Motor neuron (in vitro differentiated cells): ENCODE results near the gene MCAM. TPM values are rescaled to one million over a fixed set of nuclear protein-coding genes. Genes with fewer than 3 reads are reported as not detected.

Experiments used
- ATAC-seq, 8 experiments: fragments of 200-7000 bp; cut with Tn5 transposase; replicated peaks in 6 of 8; 2 replicates each; pipeline ENCODE4 v1.8.0; 2021; ENCODE audit warnings: mild to moderate bottlenecking in 8 of 8, moderate library complexity in 8 of 8
- H3K27ac ChIP-seq, 2 donors: fragments of 250-450 bp; sonication (Bioruptor Pico); 2 replicates each; pipeline ENCODE4 v1.9.0; 2021; ENCODE audit warnings: antibody characterized with exemption in 2 of 2, mild to moderate bottlenecking in 2 of 2, moderate library complexity in 1 of 2
- H3K4me1 ChIP-seq, 2 donors: fragments of 250-450 bp; sonication (Bioruptor Pico); replicated peaks in 1 of 2; 2 replicates each; pipeline ENCODE4 v1.6.1; 2021; ENCODE audit warnings: antibody characterized with exemption in 2 of 2, mild to moderate bottlenecking in 2 of 2, moderate library complexity in 1 of 2
- H3K4me3 ChIP-seq, 5 donors: fragments of 250-450 bp; sonication (Bioruptor Pico); 2 replicates each; pipeline ENCODE4 v1.9.0; 2021; ENCODE audit warnings: antibody characterized with exemption in 5 of 5, mild to moderate bottlenecking in 5 of 5, moderate library complexity in 4 of 5
- WGBS, 10 experiments: fragments of 450-650 bp; shearing (Covaris generic); methylation state at CpG; one replicate each; pipeline ENCODE4 v1.0.0; 2022; 5-methylcytosine and 5-hydroxymethylcytosine counted together
- in situ Hi-C, 9 experiments: fragments of 400-800 bp; cut with MboI; loops; one replicate each; pipeline ENCODE4 v1.15.0; 2021; ENCODE audit warnings: low sequenced_read_pairs in 9 of 9, low pct_unique_long_range_greater_than_20kb in 2 of 9; ENCODE audit not compliant: unreplicated experiment in 9 of 9
- total RNA-seq, 8 experiments: library from RNA; unstranded; fragments of 300-600 nt; gene quantifications; 2 replicates each; pipeline versions ENCODE4 v1.2.3 to v1.2.4, GENCODE V29; 2022

Gene MCAM
- total RNA-seq: 10 to 100 TPM in 4 of 8 experiments, 1 to 10 TPM in 4; 2.0 to 78.9 (median 10.4) TPM

GRCh38 chr11:119316729-119317591 lies at the start of gene MCAM:
MCAM (minus strand) TSS chr11:119317130; CDS start chr11:119317101, 29 bp downstream.
- in situ Hi-C loops: no loop called here
- Histone ChIP-seq H3K4me1 (peaks cover 50 to 55% of the 10 kb centered on the region in 2 donors), H3K4me3 (peak within 1 kb of the TSS; percentile 32 to 81 (median 38)), H3K27ac (no peak within 1 kb of the TSS)
- whole genome bisulfite sequencing, 10 experiments: 0 to 60% (median 6%) methylated on average over 1 to 10 of the region's 74 CpGs; no CpG with 5 or more reads in 7 of the 10 experiments
- ATAC-seq: peak; percentile 4 to 77 (median 67)

- ATAC-seq: peak in 4 of 8 experiments; percentile 12 to 20 (median 15)
- no peak overlapping the region for H3K27ac ChIP-seq
- 17 to 100% (median 62%) methylated on average over 1 to 4 of the region's 6 CpGs; no CpG with 5 or more reads in 4 of the 10 experiments for WGBS, 10 experiments
- H3K4me1 ChIP-seq: peaks cover 59 to 71% of the 10 kb centered on the region in 2 donors
- in situ Hi-C loops: loop anchor here in 1 of 9 experiments (10.0 kb wide), 1 partner anchor 110 kb away; no protein-coding TSS in a partner anchor
- H3K4me3 ChIP-seq: no peak overlapping the region
These were observed 48.2 kb upstream of the MCAM start for GRCh38 chr11:119365071-119365591.

GRCh38 chr11:119363851-119364590 lies 47.1 kb upstream of the MCAM start:
- Histone ChIP-seq H3K27ac (no peak overlapping the region), H3K4me1 (peaks cover 52 to 64% of the 10 kb centered on the region in 2 donors), H3K4me3 (peak overlapping the region; percentile 34 to 48 (median 42))
- ATAC-seq: peak in 7 of 8 experiments; percentile 1 to 57 (median 36)
- 0 to 17% methylated on average over 1 to 2 of the region's 88 CpGs; no CpG with 5 or more reads in 8 of the 10 experiments for WGBS, 10 experiments
- in situ Hi-C loops: loop anchor here in 1 of 9 experiments (10.0 kb wide), 1 partner anchor 111 kb away; no protein-coding TSS in a partner anchor

GRCh38 chr11:119363081-119363850 lies 46.3 kb upstream of the MCAM start:
- no peak overlapping the region for H3K27ac ChIP-seq
- no CpG with 5 or more reads among the region's 44 CpGs for WGBS, 10 experiments
- H3K4me3 ChIP-seq: peak overlapping the region; percentile 34 to 48 (median 42)
- peaks cover 44 to 56% of the 10 kb centered on the region in 2 donors for H3K4me1 ChIP-seq
- no peak for ATAC-seq
- in situ Hi-C loops: loop anchor here in 1 of 9 experiments (10.0 kb wide), 1 partner anchor 112 kb away; no protein-coding TSS in a partner anchor

- in situ Hi-C loops: loop anchor here in 1 of 9 experiments (10.0 kb wide), 1 partner anchor 112 kb away; no protein-coding TSS in a partner anchor
- H3K4me3 ChIP-seq: no peak overlapping the region
- no peak overlapping the region for H3K27ac ChIP-seq
- 80 to 100% methylated on average over 2 to 3 of the region's 5 CpGs; no CpG with 5 or more reads in 8 of the 10 experiments for WGBS, 10 experiments
- no peak for ATAC-seq
- peaks cover 39 to 51% of the 10 kb centered on the region in 2 donors for H3K4me1 ChIP-seq
These were observed 45.8 kb upstream of the MCAM start for GRCh38 chr11:119362741-119363080.

GRCh38 chr11:119361941-119362725 lies 45.2 kb upstream of the MCAM start:
- Histone ChIP-seq H3K4me3 (no peak overlapping the region), H3K4me1 (peaks cover 33 to 48% of the 10 kb centered on the region in 2 donors), H3K27ac (peak overlapping the region in 1 of 2 donors; percentile 35)
- peak in 1 of 8 experiments; percentile 5 for ATAC-seq
- 70 to 100% (median 78%) methylated on average over 3 to 7 of the region's 11 CpGs; no CpG with 5 or more reads in 2 of the 10 experiments for WGBS, 10 experiments
- in situ Hi-C loops: loop anchor here in 1 of 9 experiments (10.0 kb wide), 1 partner anchor 113 kb away; no protein-coding TSS in a partner anchor

- H3K4me3 ChIP-seq: no peak overlapping the region
- ATAC-seq: peak; percentile 58 to 88 (median 86)
- H3K27ac ChIP-seq: peak overlapping the region; percentile 6 to 55
- 0 to 50% (median 24%) methylated on average over 1 to 4 of the region's 8 CpGs; no CpG with 5 or more reads in 3 of the 10 experiments for WGBS, 10 experiments
- in situ Hi-C loops: loop anchor here in 1 of 9 experiments (10.0 kb wide), 1 partner anchor 114 kb away; no protein-coding TSS in a partner anchor
- H3K4me1 ChIP-seq: peaks cover 30 to 50% of the 10 kb centered on the region in 2 donors
These were observed 44.3 kb upstream of the MCAM start for GRCh38 chr11:119361056-119361787.

- WGBS, 10 experiments: 60 to 100% (median 89%) methylated on average over 1 to 6 of the region's 10 CpGs; no CpG with 5 or more reads in 2 of the 10 experiments
- no peak overlapping the region for H3K4me3 ChIP-seq
- peaks cover 30 to 53% of the 10 kb centered on the region in 2 donors for H3K4me1 ChIP-seq
- in situ Hi-C loops: loop anchor here in 3 of 9 experiments (10.0 kb wide), 2 partner anchors 105 to 115 kb away; no protein-coding TSS in a partner anchor
- no peak overlapping the region for H3K27ac ChIP-seq
- ATAC-seq: no peak
These were observed 42.7 kb upstream of the MCAM start for GRCh38 chr11:119359365-119360214.

GRCh38 chr11:119357074-119357473 lies 40.1 kb upstream of the MCAM start:
- in situ Hi-C loops: loop anchor here in 2 of 9 experiments (10.0 kb wide), 2 partner anchors 108 to 118 kb away; no protein-coding TSS in a partner anchor
- no peak for ATAC-seq
- WGBS, 10 experiments: 80% methylated on average over 1 of the region's 13 CpGs; no CpG with 5 or more reads in 8 of the 10 experiments
- Histone ChIP-seq H3K4me3 (peak overlapping the region in 4 of 5 donors; percentile 20 to 26 (median 26)), H3K4me1 (peaks cover 27 to 48% of the 10 kb centered on the region in 2 donors), H3K27ac (no peak overlapping the region)
